ENCODE measurements around the gene SNX10. TPM values are rescaled to one million over a fixed set of nuclear protein-coding genes. Genes with fewer than 3 reads are reported as not detected.

Gene SNX10
- total and polyA plus RNA-seq, 2 of the 4 experiments (the other 2 are of a cell fraction) = not detected

- H3K4me1 ChIP-seq (ENCODE audit: control insufficient read depth, insufficient read depth, low read length) = no peaks in the 10 kb centered on the region
- no peak overlapping the region for H4K91ac ChIP-seq (ENCODE audit: insufficient read depth, low read depth, low read length)
- no peaks in the 10 kb centered on the region for H3K9me1 ChIP-seq (ENCODE audit: insufficient read depth, low read length)
- H3K18ac ChIP-seq (ENCODE audit: low read depth, low read length) = no peak overlapping the region
- H3K56ac ChIP-seq (ENCODE audit: extremely low read depth, insufficient read depth, low read length) = no peak overlapping the region
- H3K4me3 ChIP-seq (ENCODE audit: insufficient read depth, low read depth, low read length) = no peak overlapping the region
- H4K20me1 ChIP-seq (ENCODE audit: insufficient read depth, low read length) = no peaks in the 10 kb centered on the region
- H3K36me3 ChIP-seq (ENCODE audit: control insufficient read depth, insufficient read depth, low read length) = no peaks in the 10 kb centered on the region
- H2AFZ ChIP-seq (replicated peaks; ENCODE audit: low read length, poor library complexity) = no peak overlapping the region
- dilution Hi-C loops (cut with HindIII; ENCODE audit: low sequenced_read_pairs, unreplicated experiment) (no loop called here), intact Hi-C loops (cut with micrococcal nuclease) (loop anchor here (5.0 kb wide), 1 partner anchor 254 kb away; no protein-coding TSS in a partner anchor), in situ Hi-C loops (cut with MboI; ENCODE audit: low sequenced_read_pairs) (loop anchor here (10.0 kb wide), 2 partner anchors 267 to 293 kb away; no protein-coding TSS in a partner anchor)
- no peak overlapping the region for H2AK9ac ChIP-seq (replicated peaks; ENCODE audit: low read depth, low read length, poor library complexity)
- H2BK120ac ChIP-seq (ENCODE audit: low read depth, low read length) = no peak overlapping the region
- ChIA-PET POLR2A (ENCODE audit: unreplicated experiment) (no interaction called here), CTCF (interaction anchor here (1.0 kb wide), 1 partner anchor 8 kb away, joined by 3 read pairs; no protein-coding TSS in a partner anchor)
- H3K27ac ChIP-seq (ENCODE audit: insufficient read depth, low read length) = no peak overlapping the region
- H3K79me1 ChIP-seq (ENCODE audit: low read depth in 1 of 2, low read length in 2 of 2) = no peaks in the 10 kb centered on the region
- peaks cover 11% of the 10 kb centered on the region for H3K27me3 ChIP-seq (ENCODE audit: control insufficient read depth, insufficient read depth, low read length)
- H2AK5ac ChIP-seq (ENCODE audit: low read depth, low read length) = no peak overlapping the region
- no TSS peak for BruUV-seq (replicated peaks)
- no peak overlapping the region for H3K23ac ChIP-seq (ENCODE audit: low read depth, low read length)
- ATAC-seq (ENCODE audit: low read depth) (no peak), DNase-seq (no peak)
- WGBS, 2 experiments (ENCODE audit: extremely low coverage in 2 of 2, insufficient read length in 1 of 2) = no CpG with 5 or more reads among the region's 3 CpGs
- no peak overlapping the region for H2BK5ac ChIP-seq (ENCODE audit: low read depth, low read length, poor library complexity, severe bottlenecking)
- H2BK20ac ChIP-seq (ENCODE audit: low read depth, low read length) = no peak overlapping the region
- H3K9ac ChIP-seq (ENCODE audit: low read depth, low read length) = no peak overlapping the region
- no peaks in the 10 kb centered on the region for H3K9me3 ChIP-seq (ENCODE audit: control insufficient read depth, insufficient read depth, low read length)
- H3K14ac ChIP-seq (replicated peaks; ENCODE audit: low read depth, low read length) = no peak overlapping the region
- H2BK15ac ChIP-seq (ENCODE audit: low read depth, low read length) = no peak overlapping the region
- TF ChIP-seq CTCF (conservative IDR thresholded peaks at IDR 0.05; ENCODE audit: low read depth, low read length) (no peak), RCOR1 (IDR thresholded peaks at IDR 0.05; ENCODE audit: insufficient replicate concordance, low read length) (no peak), SMC3 (IDR thresholded peaks at IDR 0.05; ENCODE audit: low read depth, low read length) (no peak), RAD21 (IDR thresholded peaks at IDR 0.05; ENCODE audit: low read length) (no peak), BHLHE40 (IDR thresholded peaks at IDR 0.05; ENCODE audit: low read depth, low read length) (no peak), NFE2L2 (IDR thresholded peaks at IDR 0.05; ENCODE audit: low read depth, low read length) (no peak), USF2 (IDR thresholded peaks at IDR 0.05; ENCODE audit: low read depth, low read length) (no peak), MAFK (IDR thresholded peaks at IDR 0.05; ENCODE audit: low read depth, low read length) (no peak), FOS (IDR thresholded peaks at IDR 0.05; ENCODE audit: low read depth, low read length) (no peak), RFX5 (IDR thresholded peaks at IDR 0.05; ENCODE audit: low read depth, low read length) (no peak), MAZ (IDR thresholded peaks at IDR 0.05; ENCODE audit: borderline replicate concordance, low read depth, low read length) (no peak), ELK1 (IDR thresholded peaks at IDR 0.05; ENCODE audit: borderline replicate concordance, low read depth, low read length) (no peak), POLR2A (IDR thresholded peaks at IDR 0.05; ENCODE audit: low read depth, low read length) (no peak), MXI1 (IDR thresholded peaks at IDR 0.05; ENCODE audit: borderline replicate concordance, low read depth, low read length) (no peak), CHD1 (IDR thresholded peaks at IDR 0.05; ENCODE audit: low read depth, low read length) (no peak)
- no peak overlapping the region for H3K4me2 ChIP-seq (ENCODE audit: low read depth, low read length)
- H3K4ac ChIP-seq (ENCODE audit: low read depth, low read length) = no peak overlapping the region
- H4K8ac ChIP-seq (ENCODE audit: low read depth in 2 of 2, low read length in 2 of 2) = no peak overlapping the region
- H4K5ac ChIP-seq (ENCODE audit: low read depth, low read length) = no peak overlapping the region
Observed at GRCh38 chr7:26361637-26362036, 70.0 kb downstream of the SNX10 start.

Measured in IMR-90 (cell line).